Measurements from ENCODE around the gene SLC29A1.

Gene SLC29A1

DNA sequence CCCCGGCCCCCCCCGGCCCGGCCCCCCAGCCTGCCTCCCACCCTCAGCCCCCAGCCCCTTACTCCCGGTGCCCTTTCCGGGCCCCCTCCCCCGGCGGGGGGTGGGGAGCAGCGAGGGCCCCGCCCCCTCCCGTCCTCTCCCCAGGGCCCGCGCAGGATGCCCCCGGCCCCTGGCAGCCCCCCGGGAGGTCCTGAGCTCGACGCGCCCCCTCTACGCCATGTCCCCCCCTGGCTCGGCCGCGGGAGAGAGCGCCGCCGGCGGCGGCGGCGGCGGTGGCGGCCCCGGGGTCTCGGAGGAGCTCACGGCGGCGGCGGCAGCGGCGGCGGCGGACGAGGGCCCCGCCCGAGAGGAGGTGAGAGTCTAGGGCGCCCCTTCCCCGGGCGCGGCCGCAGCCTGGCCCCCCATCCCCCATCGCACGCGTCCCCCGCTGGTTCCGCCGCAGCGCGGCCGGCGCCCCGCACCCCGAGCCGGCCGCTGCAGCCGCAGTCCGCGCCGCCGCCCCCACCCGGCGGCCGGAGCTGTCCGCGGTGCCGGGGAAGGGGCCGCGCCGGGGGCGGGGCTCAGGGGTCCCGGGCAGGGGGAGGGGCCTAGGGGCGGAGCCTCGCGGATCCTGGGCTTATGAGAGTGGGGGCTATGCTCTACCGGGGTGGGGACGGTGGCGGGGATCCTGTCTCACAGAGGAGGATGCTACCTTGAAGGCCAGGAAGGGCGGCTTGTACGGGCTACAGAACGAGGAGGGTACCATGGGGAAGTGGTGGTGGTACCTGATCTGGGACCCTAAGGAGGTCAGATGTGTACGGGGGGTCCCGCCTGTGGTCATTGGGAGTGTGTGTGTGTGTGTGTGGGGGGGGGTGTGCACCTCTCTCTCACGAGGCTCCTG lies 47.4 kb downstream of the SLC29A1 start:
- DNase-seq = peak; percentile 19 to 46

DNA sequence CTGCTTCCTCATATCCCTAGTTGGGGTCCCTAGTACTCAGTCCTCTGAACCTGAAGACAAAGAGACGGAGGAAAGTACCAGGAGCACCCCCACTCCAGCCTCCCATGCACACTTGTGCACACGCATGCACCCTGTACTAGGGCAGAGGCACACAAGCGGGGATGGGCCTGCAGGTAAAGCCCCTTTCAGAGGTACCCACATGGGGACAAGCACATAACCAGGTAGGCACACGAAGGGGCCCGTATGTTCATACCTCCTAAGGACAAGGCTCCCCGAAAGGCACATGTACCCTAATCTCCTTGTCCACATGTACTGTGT lies 48.0 kb downstream of the SLC29A1 start:
- DNase-seq = no peak

- DNase-seq = no peak
These were observed 48.5 kb downstream of the SLC29A1 start for GRCh38 chr6:44271914-44272313.

GRCh38 chr6:44272529-44272928 lies 49.1 kb downstream of the SLC29A1 start:
- no peak for DNase-seq

DNA sequence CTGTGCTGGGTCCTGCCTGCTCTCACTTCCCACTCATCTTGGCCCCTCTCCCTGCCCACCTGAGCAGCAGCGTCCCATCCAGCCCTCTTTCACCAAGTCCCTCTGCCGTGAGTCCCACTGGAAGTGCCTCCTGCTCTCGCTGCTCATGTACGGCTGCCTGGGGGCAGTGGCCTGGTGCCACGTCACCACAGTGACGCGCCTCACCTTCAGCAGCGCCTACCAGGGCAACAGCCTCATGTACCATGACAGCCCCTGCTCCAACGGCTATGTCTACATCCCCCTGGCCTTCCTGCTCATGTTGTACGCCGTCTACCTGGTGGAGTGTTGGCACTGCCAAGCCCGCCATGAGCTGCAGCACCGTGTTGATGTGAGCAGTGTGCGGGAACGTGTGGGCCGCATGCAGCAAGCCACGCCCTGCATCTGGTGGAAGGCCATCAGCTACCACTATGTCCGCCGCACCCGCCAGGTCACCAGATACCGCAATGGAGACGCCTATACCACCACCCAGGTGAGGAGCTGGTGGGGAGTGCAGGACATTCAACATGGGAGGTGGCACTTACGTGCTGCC lies 49.7 kb downstream of the SLC29A1 start:
- no peak for DNase-seq

GRCh38 chr6:44273617-44274016 lies 50.2 kb downstream of the SLC29A1 start:
- DNase-seq = no peak

DNA sequence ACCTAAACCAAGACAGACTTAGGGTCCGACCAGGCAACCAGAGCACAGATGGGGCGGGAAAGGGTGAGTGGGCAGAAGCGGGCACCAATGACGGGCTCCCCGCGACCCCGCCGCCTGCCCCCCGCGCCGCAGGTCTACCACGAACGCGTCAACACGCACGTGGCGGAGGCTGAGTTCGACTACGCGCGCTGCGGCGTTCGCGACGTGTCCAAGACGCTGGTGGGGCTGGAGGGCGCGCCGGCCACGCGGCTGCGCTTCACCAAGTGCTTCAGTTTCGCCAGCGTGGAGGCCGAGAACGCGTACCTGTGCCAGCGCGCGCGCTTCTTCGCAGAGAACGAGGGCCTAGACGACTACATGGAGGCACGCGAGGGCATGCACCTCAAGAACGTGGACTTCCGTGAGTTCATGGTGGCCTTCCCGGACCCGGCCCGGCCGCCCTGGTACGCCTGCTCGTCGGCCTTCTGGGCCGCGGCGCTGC lies 51.9 kb downstream of the SLC29A1 start:
- no peak for DNase-seq

GRCh38 chr6:44275749-44276648 lies 52.6 kb downstream of the SLC29A1 start:
- DNase-seq = no peak

GRCh38 chr6:44276667-44277640 lies 53.6 kb downstream of the SLC29A1 start:
- no peak for DNase-seq

GRCh38 chr6:44277763-44278162 lies 54.4 kb downstream of the SLC29A1 start:
- DNase-seq = no peak

DNA sequence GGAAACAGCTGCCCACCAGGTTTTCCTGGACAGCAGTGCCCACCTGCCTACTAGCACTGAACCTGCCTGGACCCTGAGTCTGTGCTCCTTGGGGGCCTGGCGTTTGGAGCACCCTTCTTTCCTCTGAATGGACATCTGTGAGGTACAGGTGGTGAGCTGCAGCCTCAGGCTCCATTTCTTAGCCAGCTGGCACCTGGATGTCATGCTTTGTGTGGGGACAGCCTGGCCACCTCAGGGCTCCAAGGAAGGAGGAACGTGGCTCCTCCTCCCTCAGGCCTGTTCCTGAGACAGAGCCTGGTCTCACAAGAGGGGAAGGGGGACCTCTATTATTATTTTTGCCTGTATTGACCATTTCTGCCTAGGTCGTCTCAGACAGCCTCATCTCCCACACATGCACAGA lies 54.9 kb downstream of the SLC29A1 start:
- DNase-seq = no peak

GRCh38 chr6:44278774-44279697 lies 55.6 kb downstream of the SLC29A1 start:
- DNase-seq = no peak
